Cardiac muscle cell (in vitro differentiated cells and primary cell): Measurements from ENCODE around the gene METTL27. TPM values are rescaled to one million over a fixed set of nuclear protein-coding genes. Genes with fewer than 3 reads are reported as not detected.

ENCODE experiments used
- DNase-seq, 2 donors: peaks; one replicate each; pipeline versions ENCODE4 v3.0.0 to v3.0.0-alpha.2; 2010 to 2017; ENCODE audit warnings: low read depth in 1 of 2, low spot score in 1 of 2
- H3K27ac ChIP-seq: fragments of 200-600 bp; sonication (generic); 2 replicates; pipeline ENCODE4 v1.5.1; 2016
- H3K27me3 ChIP-seq: fragments of 200-600 bp; sonication (generic); 2 replicates; pipeline ENCODE4 v1.6.0; 2016; ENCODE audit warnings: control low read depth
- H3K36me3 ChIP-seq: fragments of 200-600 bp; sonication (generic); 2 replicates; pipeline ENCODE4 v1.5.1; 2016; ENCODE audit warnings: control low read depth
- H3K4me1 ChIP-seq: fragments of 200-600 bp; sonication (generic); 2 replicates; pipeline ENCODE4 v1.8.1; 2017; ENCODE audit warnings: low read depth, mild to moderate bottlenecking, mixed run types
- H3K4me3 ChIP-seq: fragments of 200-600 bp; sonication (generic); 2 replicates; pipeline ENCODE4 v1.5.1; 2016; ENCODE audit warnings: mild to moderate bottlenecking
- H3K9me3 ChIP-seq: fragments of 200-600 bp; sonication (generic); 2 replicates; pipeline ENCODE4 v1.5.1; 2017; ENCODE audit warnings: low read depth, mild to moderate bottlenecking, control low read depth
- CTCF ChIP-seq: IDR thresholded peaks from 2 replicates; pipeline ENCODE4 v1.5.1; 2012; ENCODE audit warnings: low read depth, mild to moderate bottlenecking, low read length
- polyA plus RNA-seq: library from polyadenylated mRNA; unstranded; fragments of >200 nt; fragmentation: Nextera tagmentation; extraction: Ambion mirVana; gene quantifications from 2 replicates; pipeline ENCODE4 v1.2.1, GENCODE V29; 2016
- total RNA-seq: library from RNA; depleted of rRNA; stranded (reverse); fragments of >200 nt; gene quantifications from 2 replicates; pipeline ENCODE4 v1.2.3, GENCODE V29; 2016

The METTL27 gene
- total and polyA plus RNA-seq, 2 experiments from 2014 or later, result 4.6 to 5.2 TPM

GRCh38 chr7:73844848-73845460 lies 2.6 kb upstream of the METTL27 start:
- DNase-seq, result peak in 1 of 2 donors; percentile 61
- H3K4me3 ChIP-seq, result no peak overlapping the region
- TF ChIP-seq CTCF, result no peak
- peaks cover 13% of the 10 kb centered on the region for H3K4me1 ChIP-seq
- H3K9me3 ChIP-seq, result no peaks in the 10 kb centered on the region
- no peaks in the 10 kb centered on the region for H3K27me3 ChIP-seq
- H3K36me3 ChIP-seq, result no peaks in the 10 kb centered on the region
- H3K27ac ChIP-seq, result no peak overlapping the region

DNA sequence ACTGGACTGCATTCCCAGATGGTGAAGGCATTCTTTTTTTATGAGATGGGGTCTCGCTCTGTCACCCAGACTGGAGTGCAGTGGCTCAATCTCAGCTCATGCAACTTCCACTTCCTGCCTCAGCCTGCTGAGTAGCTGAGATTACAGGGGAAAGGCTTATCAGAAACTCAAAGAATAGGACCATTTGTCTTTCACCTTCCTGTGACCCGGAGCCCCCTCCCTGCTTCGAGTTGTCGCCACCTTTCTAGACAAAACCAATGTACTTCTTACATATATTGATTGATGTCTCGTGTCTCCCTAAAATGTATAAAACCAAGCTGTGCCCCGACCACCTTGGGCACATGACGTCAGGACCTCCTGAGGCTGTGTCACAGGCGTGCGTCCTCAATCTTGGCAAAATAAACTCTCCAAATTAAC lies 1.8 kb upstream of the METTL27 start:
- H3K36me3 ChIP-seq, result no peaks in the 10 kb centered on the region
- peak overlapping the region; percentile 70 for H3K27ac ChIP-seq

DNA sequence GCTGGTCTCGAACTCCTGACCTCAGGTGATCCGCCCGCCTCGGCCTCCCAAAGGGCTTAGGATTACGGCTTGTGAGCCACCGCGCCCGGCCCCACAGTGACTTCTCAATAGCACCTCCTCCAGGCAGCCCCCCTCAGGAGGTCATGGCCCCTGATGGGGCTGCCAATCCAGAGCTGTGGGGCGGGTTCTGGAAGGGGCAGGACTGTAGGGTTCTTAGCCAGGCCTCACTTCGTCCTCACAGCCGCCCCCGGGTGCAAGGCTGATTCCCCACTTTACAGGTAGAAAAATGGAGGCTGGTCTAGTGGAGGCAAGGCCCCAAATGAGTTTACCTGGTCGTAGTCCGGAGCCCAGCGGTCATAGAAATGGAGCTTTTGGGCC lies 638 bp downstream of the METTL27 start:
- Histone ChIP-seq H3K27me3 (no peaks in the 10 kb centered on the region), H3K4me1 (peaks cover 13% of the 10 kb centered on the region), H3K4me3 (peak overlapping the region; percentile 30), H3K9me3 (no peaks in the 10 kb centered on the region), H3K27ac (no peak overlapping the region), H3K36me3 (no peaks in the 10 kb centered on the region)
- no peak for TF ChIP-seq CTCF
- no peak for DNase-seq

More for the DNA sequence above, 1.8 kb upstream of the METTL27 start:
- H3K4me3 ChIP-seq, result no peak overlapping the region
- H3K27me3 ChIP-seq, result no peaks in the 10 kb centered on the region
- no peak for DNase-seq
- H3K4me1 ChIP-seq, result peaks cover 13% of the 10 kb centered on the region
- no peaks in the 10 kb centered on the region for H3K9me3 ChIP-seq
- no peak for TF ChIP-seq CTCF

DNA sequence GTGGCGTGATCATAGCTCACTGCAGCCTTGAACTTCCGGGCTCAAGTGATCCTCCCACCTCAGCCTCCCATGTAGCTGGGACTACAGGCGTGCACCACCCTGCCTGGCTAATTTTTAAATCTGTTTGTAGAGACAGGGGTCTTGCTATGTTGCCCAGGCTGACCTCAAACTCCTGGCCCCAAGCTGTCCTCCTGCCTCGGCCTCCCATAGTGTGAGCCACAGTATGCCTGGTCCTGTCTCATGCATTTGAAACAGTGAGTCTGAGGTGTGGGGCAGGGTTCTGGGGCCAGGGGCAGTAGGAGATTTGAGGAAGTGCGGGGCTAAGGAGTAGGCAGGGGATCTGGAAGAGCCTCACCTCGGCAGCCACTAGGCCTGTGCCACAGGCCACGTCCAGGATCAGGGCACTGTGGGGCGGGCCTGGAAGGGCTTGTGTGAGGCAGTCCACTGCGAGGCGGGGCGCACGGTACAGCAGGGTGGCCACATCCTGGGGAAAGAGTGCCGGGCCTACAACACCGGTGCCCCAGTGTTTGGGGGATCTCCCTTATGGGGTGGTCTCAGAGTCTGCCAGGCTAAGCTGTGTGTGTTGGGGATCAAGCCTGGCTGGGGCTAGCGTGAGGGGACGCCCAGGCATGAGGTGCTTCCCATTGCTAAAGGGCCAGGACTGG lies 1.5 kb downstream of the METTL27 start:
- no peak for TF ChIP-seq CTCF
- DNase-seq, result no peak

GRCh38 chr7:73839743-73840714 lies 2.3 kb downstream of the METTL27 start:
- H3K4me3 ChIP-seq, result no peak overlapping the region
- peaks cover 13% of the 10 kb centered on the region for H3K4me1 ChIP-seq
- no peak for TF ChIP-seq CTCF
- no peaks in the 10 kb centered on the region for H3K36me3 ChIP-seq
- no peak for DNase-seq
- H3K27me3 ChIP-seq, result no peaks in the 10 kb centered on the region
- no peaks in the 10 kb centered on the region for H3K9me3 ChIP-seq
- H3K27ac ChIP-seq, result no peak overlapping the region

More for the DNA sequence above, 1.5 kb downstream of the METTL27 start:
- no peak overlapping the region for H3K27ac ChIP-seq
- no peaks in the 10 kb centered on the region for H3K27me3 ChIP-seq
- no peaks in the 10 kb centered on the region for H3K36me3 ChIP-seq
- peaks cover 13% of the 10 kb centered on the region for H3K4me1 ChIP-seq
- H3K4me3 ChIP-seq, result no peak overlapping the region
- H3K9me3 ChIP-seq, result no peaks in the 10 kb centered on the region
